Neural crest cell (in vitro differentiated cells): ENCODE data around the gene FUT4. TPM values are rescaled to one million over a fixed set of nuclear protein-coding genes. Genes with fewer than 3 reads are reported as not detected.

Experiments used
- DNase-seq: peaks from one replicate; pipeline ENCODE4 v3.0.0; 2021; ENCODE audit warnings: low read depth, mixed read lengths, low spot score
- H3K27ac Mint-ChIP-seq: one replicate; pipeline ENCODE4 v1.8.0; 2021; ENCODE audit warnings: mild to moderate bottlenecking, mixed read lengths; ENCODE audit not compliant: unreplicated experiment
- H3K27me3 Mint-ChIP-seq: 2 replicates; pipeline ENCODE4 v1.8.0; 2021; ENCODE audit warnings: low read depth, mild to moderate bottlenecking, mixed read lengths
- H3K36me3 Mint-ChIP-seq: 2 replicates; pipeline ENCODE4 v1.8.0; 2021; ENCODE audit warnings: low read depth, mild to moderate bottlenecking, mixed read lengths
- H3K4me1 Mint-ChIP-seq: 2 replicates; pipeline ENCODE4 v1.8.0; 2021; ENCODE audit warnings: mixed read lengths
- H3K4me3 Mint-ChIP-seq: one replicate; pipeline ENCODE4 v1.8.0; 2021; ENCODE audit warnings: mild to moderate bottlenecking, mixed read lengths
- H3K9me3 Mint-ChIP-seq: 2 replicates; pipeline ENCODE4 v1.8.0; 2021; ENCODE audit warnings: mixed read lengths
- total RNA-seq: library from RNA; stranded (reverse); gene quantifications from 2 replicates; pipeline ENCODE4 v1.2.1, GENCODE V29; 2021
- TF ChIP-seq, protein P1 (sequence below): fragments of 200-600 bp; sonication (generic); conservative IDR thresholded peaks from 2 replicates; pipeline ENCODE4 v1.5.0; 2021; ENCODE audit warnings: antibody characterized with exemption, mild to moderate bottlenecking

Gene FUT4
- total RNA-seq, 1 donor from 2014 or later: 5.2 TPM

GRCh38 chr11:94507485-94507884, 36.2 kb upstream of the FUT4 start:
- no peak for DNase-seq
- no peaks in the 10 kb centered on the region for H3K36me3 Mint-ChIP-seq
- TF ChIP-seq, protein P1, sequence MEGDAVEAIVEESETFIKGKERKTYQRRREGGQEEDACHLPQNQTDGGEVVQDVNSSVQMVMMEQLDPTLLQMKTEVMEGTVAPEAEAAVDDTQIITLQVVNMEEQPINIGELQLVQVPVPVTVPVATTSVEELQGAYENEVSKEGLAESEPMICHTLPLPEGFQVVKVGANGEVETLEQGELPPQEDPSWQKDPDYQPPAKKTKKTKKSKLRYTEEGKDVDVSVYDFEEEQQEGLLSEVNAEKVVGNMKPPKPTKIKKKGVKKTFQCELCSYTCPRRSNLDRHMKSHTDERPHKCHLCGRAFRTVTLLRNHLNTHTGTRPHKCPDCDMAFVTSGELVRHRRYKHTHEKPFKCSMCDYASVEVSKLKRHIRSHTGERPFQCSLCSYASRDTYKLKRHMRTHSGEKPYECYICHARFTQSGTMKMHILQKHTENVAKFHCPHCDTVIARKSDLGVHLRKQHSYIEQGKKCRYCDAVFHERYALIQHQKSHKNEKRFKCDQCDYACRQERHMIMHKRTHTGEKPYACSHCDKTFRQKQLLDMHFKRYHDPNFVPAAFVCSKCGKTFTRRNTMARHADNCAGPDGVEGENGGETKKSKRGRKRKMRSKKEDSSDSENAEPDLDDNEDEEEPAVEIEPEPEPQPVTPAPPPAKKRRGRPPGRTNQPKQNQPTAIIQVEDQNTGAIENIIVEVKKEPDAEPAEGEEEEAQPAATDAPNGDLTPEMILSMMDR: no peak
- no peaks in the 10 kb centered on the region for H3K9me3 Mint-ChIP-seq
- no peak overlapping the region for H3K4me3 Mint-ChIP-seq
- peaks cover 6% of the 10 kb centered on the region for H3K4me1 Mint-ChIP-seq
- no peak overlapping the region for H3K27ac Mint-ChIP-seq
- peaks cover 37% of the 10 kb centered on the region for H3K27me3 Mint-ChIP-seq

- Mint-ChIP-seq H3K4me1 (peaks cover 6% of the 10 kb centered on the region), H3K9me3 (no peaks in the 10 kb centered on the region), H3K27ac (no peak within 1 kb of the TSS), H3K36me3 (no peaks in the 10 kb centered on the region), H3K27me3 (peaks cover 64% of the 10 kb centered on the region), H3K4me3 (peak within 1 kb of the TSS; percentile 73)
- DNase-seq: peak; percentile 62
- TF ChIP-seq, protein P1: no peak
These were observed 31.6 kb upstream of the FUT4 start, which contains the start of gene C11orf97 for GRCh38 chr11:94511932-94512781. Gene C11orf97, plus strand, starts transcription at chr11:94512461. Its CDS starts 68 bp downstream, at chr11:94512529.

DNA sequence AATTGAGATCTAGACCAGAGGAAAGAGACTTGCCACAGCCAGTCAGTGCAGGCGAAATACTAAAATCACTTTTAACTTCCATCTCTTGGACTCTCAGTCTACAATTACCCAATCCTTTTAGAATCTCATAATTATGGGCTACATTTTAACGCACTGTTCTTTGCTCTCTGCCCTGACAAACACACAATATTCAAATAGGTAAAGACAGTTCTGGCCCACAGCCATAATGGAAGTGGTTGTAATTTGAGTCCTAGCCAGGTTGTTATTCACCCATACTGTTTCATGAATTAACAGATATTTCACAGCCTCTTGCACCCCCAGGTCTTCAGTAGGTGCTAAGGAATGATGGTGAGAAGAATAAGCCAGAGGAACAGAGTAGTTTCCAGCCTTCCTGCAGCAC, 30.6 kb upstream of the FUT4 start:
- H3K36me3 Mint-ChIP-seq: no peaks in the 10 kb centered on the region
- H3K27me3 Mint-ChIP-seq: peaks cover 57% of the 10 kb centered on the region
- H3K9me3 Mint-ChIP-seq: no peaks in the 10 kb centered on the region
- DNase-seq: no peak
- peak overlapping the region; percentile 73 for H3K4me3 Mint-ChIP-seq
- TF ChIP-seq, protein P1: no peak
- H3K4me1 Mint-ChIP-seq: peaks cover 6% of the 10 kb centered on the region
- H3K27ac Mint-ChIP-seq: no peak overlapping the region

DNA sequence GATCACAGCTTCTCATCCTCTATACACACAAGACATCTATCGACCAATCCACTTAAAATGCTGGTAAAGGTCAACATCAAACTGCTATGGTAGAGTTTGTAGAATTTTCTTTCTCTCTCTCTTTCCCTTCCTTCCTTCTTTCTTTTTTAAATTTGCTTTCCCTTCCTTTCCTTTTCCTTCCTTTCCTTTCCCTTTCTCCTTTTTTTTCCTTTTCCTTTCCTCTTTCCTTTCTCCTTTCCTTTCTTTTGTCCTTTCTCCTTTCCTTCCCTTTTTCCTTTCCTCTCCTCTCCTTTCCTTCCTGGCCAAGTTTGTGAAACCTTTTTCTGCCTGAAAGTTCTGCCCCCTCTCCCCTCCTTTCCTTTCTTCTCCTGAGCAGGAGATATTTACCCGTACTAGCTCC, 28.3 kb upstream of the FUT4 start:
- H3K4me1 Mint-ChIP-seq: peaks cover 6% of the 10 kb centered on the region

DNA sequence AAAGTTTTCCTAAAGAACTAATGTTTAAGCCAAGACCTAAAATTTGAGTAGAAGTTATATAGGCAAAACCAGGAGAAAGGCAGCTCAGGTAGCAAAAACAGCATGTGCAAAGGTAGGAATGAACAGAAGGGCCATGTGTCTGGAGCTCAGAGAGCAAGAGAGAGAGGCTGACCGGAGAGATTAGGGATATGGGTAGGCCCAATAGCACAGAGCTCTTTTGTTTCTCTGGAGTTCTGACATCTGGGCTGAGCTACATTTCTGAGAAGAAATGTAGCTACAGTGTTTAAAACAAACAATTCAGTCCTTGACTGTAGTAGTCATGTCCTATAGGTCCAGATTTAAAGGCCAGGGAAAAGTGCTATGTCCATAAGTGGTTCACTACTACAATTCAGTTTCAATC, 27.0 kb upstream of the FUT4 start:
- Mint-ChIP-seq H3K4me3 (no peak overlapping the region), H3K36me3 (no peaks in the 10 kb centered on the region), H3K9me3 (no peaks in the 10 kb centered on the region), H3K4me1 (peaks cover 6% of the 10 kb centered on the region), H3K27ac (no peak overlapping the region), H3K27me3 (peaks cover 41% of the 10 kb centered on the region)
- DNase-seq: no peak
- TF ChIP-seq, protein P1: no peak

More for the DNA sequence above, 28.3 kb upstream of the FUT4 start:
- TF ChIP-seq, protein P1: no peak
- DNase-seq: no peak
- Mint-ChIP-seq H3K4me3 (no peak overlapping the region), H3K36me3 (no peaks in the 10 kb centered on the region), H3K27me3 (peaks cover 46% of the 10 kb centered on the region), H3K9me3 (no peaks in the 10 kb centered on the region), H3K27ac (no peak overlapping the region)
